Type B pancreatic cell (in vitro differentiated cells): ENCODE data around the gene GRB10. TPM values are rescaled to one million over a fixed set of nuclear protein-coding genes. Genes with fewer than 3 reads are reported as not detected.

Experiments used
- DNase-seq: peaks from one replicate; pipeline ENCODE4 v3.0.0; 2021; ENCODE audit warnings: mixed read lengths; ENCODE audit not compliant: unreplicated experiment; ENCODE audit errors: extremely low spot score
- H3K27ac Mint-ChIP-seq: 2 replicates; pipeline ENCODE4 v1.8.0; 2021; ENCODE audit warnings: mild to moderate bottlenecking, mixed read lengths
- H3K27me3 Mint-ChIP-seq: 2 replicates; pipeline ENCODE4 v1.8.0; 2021; ENCODE audit warnings: mixed read lengths
- H3K36me3 Mint-ChIP-seq: 2 replicates; pipeline ENCODE4 v1.8.0; 2021; ENCODE audit warnings: mixed read lengths
- H3K4me1 Mint-ChIP-seq: one replicate; pipeline ENCODE4 v1.8.0; 2021; ENCODE audit warnings: mixed read lengths; ENCODE audit not compliant: unreplicated experiment
- H3K4me3 Mint-ChIP-seq: 2 replicates; pipeline ENCODE4 v1.8.0; 2021; ENCODE audit warnings: mild to moderate bottlenecking, mixed read lengths
- H3K9me3 Mint-ChIP-seq: 2 replicates; pipeline ENCODE4 v1.8.0; 2021; ENCODE audit warnings: mixed read lengths
- total RNA-seq: library from RNA; stranded (reverse); gene quantifications from 2 replicates; pipeline ENCODE4 v1.2.1, GENCODE V29; 2021; ENCODE audit warnings: low replicate concordance
- TF ChIP-seq, protein P1 (sequence below): fragments of 200-600 bp; sonication (generic); conservative IDR thresholded peaks from 2 replicates; pipeline ENCODE4 v1.5.0; 2021; ENCODE audit warnings: antibody characterized with exemption, mild to moderate bottlenecking

The GRB10 gene
- total RNA-seq, 1 donor from 2014 or later = 42.3 TPM

DNA sequence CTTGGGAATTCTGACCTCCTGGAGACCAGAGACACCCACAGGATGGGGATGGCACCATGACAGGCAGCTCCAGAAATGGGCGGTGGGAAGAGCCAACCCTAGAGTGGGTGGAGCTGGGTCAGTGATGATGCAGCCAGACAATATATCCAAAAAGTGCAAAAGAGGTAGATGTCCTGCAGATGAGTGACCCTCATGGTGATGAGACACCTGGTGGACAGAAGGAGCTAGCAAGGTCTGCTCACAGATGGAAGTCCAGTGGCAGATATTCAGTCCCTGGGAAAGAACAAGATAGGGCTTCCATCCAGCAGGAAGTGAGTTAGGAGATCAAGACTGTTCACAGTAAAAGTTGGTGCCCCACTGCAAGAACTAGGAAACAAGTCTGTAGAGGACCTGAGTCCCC lies 19.2 kb upstream of the GRB10 start:
- H3K9me3 Mint-ChIP-seq = no peaks in the 10 kb centered on the region
- TF ChIP-seq, protein P1, sequence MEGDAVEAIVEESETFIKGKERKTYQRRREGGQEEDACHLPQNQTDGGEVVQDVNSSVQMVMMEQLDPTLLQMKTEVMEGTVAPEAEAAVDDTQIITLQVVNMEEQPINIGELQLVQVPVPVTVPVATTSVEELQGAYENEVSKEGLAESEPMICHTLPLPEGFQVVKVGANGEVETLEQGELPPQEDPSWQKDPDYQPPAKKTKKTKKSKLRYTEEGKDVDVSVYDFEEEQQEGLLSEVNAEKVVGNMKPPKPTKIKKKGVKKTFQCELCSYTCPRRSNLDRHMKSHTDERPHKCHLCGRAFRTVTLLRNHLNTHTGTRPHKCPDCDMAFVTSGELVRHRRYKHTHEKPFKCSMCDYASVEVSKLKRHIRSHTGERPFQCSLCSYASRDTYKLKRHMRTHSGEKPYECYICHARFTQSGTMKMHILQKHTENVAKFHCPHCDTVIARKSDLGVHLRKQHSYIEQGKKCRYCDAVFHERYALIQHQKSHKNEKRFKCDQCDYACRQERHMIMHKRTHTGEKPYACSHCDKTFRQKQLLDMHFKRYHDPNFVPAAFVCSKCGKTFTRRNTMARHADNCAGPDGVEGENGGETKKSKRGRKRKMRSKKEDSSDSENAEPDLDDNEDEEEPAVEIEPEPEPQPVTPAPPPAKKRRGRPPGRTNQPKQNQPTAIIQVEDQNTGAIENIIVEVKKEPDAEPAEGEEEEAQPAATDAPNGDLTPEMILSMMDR = no peak
- H3K27me3 Mint-ChIP-seq = peaks cover 44% of the 10 kb centered on the region

DNA sequence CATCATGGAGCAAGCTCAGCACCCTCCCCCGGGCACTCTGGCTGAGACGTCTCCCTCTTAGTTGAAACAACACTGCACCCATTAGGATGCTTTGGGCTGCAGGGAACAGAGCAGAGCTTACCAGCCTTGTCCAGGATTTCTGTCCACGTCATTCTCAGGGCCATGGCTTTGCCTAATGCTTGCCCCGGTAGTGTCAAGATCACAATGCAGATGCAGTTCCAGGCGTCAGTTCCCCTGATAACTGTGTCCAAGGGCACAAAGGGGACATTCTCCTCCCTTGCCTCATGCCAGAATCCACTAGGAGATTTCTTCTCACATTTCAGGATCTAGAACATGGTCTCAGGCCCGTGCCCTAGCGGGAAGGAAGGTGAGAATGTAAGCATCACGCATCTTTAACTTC lies 17.2 kb upstream of the GRB10 start:
- no peaks in the 10 kb centered on the region for H3K36me3 Mint-ChIP-seq
- H3K27me3 Mint-ChIP-seq = peaks cover 48% of the 10 kb centered on the region
- no peaks in the 10 kb centered on the region for H3K4me1 Mint-ChIP-seq
- no peak overlapping the region for H3K27ac Mint-ChIP-seq
- DNase-seq = no peak
- H3K4me3 Mint-ChIP-seq = no peak overlapping the region
- TF ChIP-seq, protein P1 = no peak
- H3K9me3 Mint-ChIP-seq = no peaks in the 10 kb centered on the region

More for the DNA sequence above, 19.2 kb upstream of the GRB10 start:
- Mint-ChIP-seq H3K36me3 (no peaks in the 10 kb centered on the region), H3K4me1 (no peaks in the 10 kb centered on the region), H3K27ac (no peak overlapping the region), H3K4me3 (no peak overlapping the region)
- DNase-seq = no peak

GRCh38 chr7:50798126-50798525 lies 15.4 kb upstream of the GRB10 start:
- DNase-seq = no peak
- Mint-ChIP-seq H3K9me3 (no peaks in the 10 kb centered on the region), H3K36me3 (no peaks in the 10 kb centered on the region), H3K4me1 (peaks cover 3% of the 10 kb centered on the region), H3K4me3 (no peak overlapping the region), H3K27me3 (peaks cover 58% of the 10 kb centered on the region), H3K27ac (no peak overlapping the region)
- TF ChIP-seq, protein P1 = no peak

DNA sequence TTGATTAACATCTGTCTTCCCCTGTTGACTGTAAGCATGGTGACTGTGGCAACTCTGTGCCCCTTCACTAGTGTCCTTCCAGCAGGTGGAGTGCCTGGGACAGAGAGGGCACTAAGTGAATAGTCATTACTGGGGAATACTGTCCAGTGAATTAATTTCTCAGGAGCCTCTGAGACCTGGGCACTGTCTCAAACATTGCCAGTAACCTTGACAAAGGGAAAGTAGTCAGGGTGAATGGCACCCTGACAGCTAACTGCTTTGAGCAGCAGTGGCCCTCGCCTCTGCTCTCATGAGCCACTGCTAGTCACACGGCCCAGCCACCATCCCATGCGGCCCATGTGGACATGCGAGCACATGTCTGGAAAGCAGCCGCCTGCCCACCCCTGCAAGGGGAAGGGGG lies 13.1 kb upstream of the GRB10 start:
- no peak overlapping the region for H3K27ac Mint-ChIP-seq
- peaks cover 61% of the 10 kb centered on the region for H3K27me3 Mint-ChIP-seq
- TF ChIP-seq, protein P1 = no peak
- H3K4me1 Mint-ChIP-seq = peaks cover 3% of the 10 kb centered on the region
- H3K36me3 Mint-ChIP-seq = no peaks in the 10 kb centered on the region
- H3K4me3 Mint-ChIP-seq = no peak overlapping the region
- DNase-seq = no peak
- H3K9me3 Mint-ChIP-seq = no peaks in the 10 kb centered on the region

GRCh38 chr7:50795253-50795652 lies 12.6 kb upstream of the GRB10 start:
- TF ChIP-seq, protein P1 = no peak
- no peak for DNase-seq
- Mint-ChIP-seq H3K4me1 (peaks cover 3% of the 10 kb centered on the region), H3K27ac (no peak overlapping the region), H3K27me3 (peaks cover 59% of the 10 kb centered on the region), H3K9me3 (no peaks in the 10 kb centered on the region), H3K36me3 (no peaks in the 10 kb centered on the region), H3K4me3 (peak overlapping the region; percentile 71)
